GM12878 (cell line): ENCODE results near the gene PLPPR1.

Experiments
- BHLHE40 ChIP-seq, 2 experiments: fragments of 450-650 bp in 1 of 2; IDR thresholded peaks; 2 replicates each; pipeline ENCODE4 v1.6.1; 2011 to 2017; ENCODE audit warnings: low read depth in 2 of 2, borderline replicate concordance in 1 of 2, improper control_type of control experiment in 1 of 2, low read length in 1 of 2, mild to moderate bottlenecking in 1 of 2
- JUND ChIP-seq: IDR thresholded peaks from 2 replicates; pipeline ENCODE4 v1.6.1; 2012; ENCODE audit warnings: low read depth, mild to moderate bottlenecking, low read length, improper control_type of control experiment, moderate library complexity
- NFYA ChIP-seq: IDR thresholded peaks from 2 replicates; pipeline ENCODE4 v1.6.1; 2011; ENCODE audit warnings: low read depth, mild to moderate bottlenecking, low read length, improper control_type of control experiment, borderline replicate concordance
- NR2C1 ChIP-seq: fragments of 450-650 bp; IDR thresholded peaks from 2 replicates; pipeline ENCODE4 v1.6.1; 2017; ENCODE audit warnings: antibody characterized with exemption, mild to moderate bottlenecking, moderate library complexity
- POLR2AphosphoS5 ChIP-seq: IDR thresholded peaks from 2 replicates; pipeline ENCODE4 v1.6.1; 2011; ENCODE audit warnings: mild to moderate bottlenecking, low read length, inconsistent platforms
- SIN3A ChIP-seq: IDR thresholded peaks from 2 replicates; pipeline ENCODE4 v1.6.1; 2012; ENCODE audit warnings: low read depth, low read length, improper control_type of control experiment
- SMAD5 ChIP-seq: IDR thresholded peaks from 2 replicates; pipeline ENCODE4 v1.6.1; 2016; ENCODE audit warnings: antibody characterized with exemption, low read depth
- SP1 ChIP-seq: IDR thresholded peaks from one replicate; pipeline ENCODE4 v1.6.1; 2011; ENCODE audit warnings: low read depth, low read length
- SPI1 ChIP-seq: IDR thresholded peaks from 2 replicates; pipeline ENCODE4 v1.6.1; 2011; ENCODE audit warnings: low read depth, mild to moderate bottlenecking, low read length, moderate library complexity, borderline replicate concordance; ENCODE audit not compliant: insufficient read depth
- SRF ChIP-seq, 2 experiments: IDR thresholded peaks; 2 replicates each; pipeline ENCODE4 v1.6.1; 2011; ENCODE audit warnings: low read depth in 2 of 2, low read length in 2 of 2, mild to moderate bottlenecking in 1 of 2, moderate library complexity in 1 of 2
- TF ChIP-seq, protein P1 (sequence below), 3 experiments: IDR thresholded peaks in 2 of 3; conservative IDR thresholded peaks in 1 of 3; 2 replicates each; pipeline ENCODE4 v1.5.1; 2011; ENCODE audit warnings: low read depth in 3 of 3, low read length in 3 of 3, mild to moderate bottlenecking in 3 of 3, control low read depth in 2 of 3, moderate library complexity in 2 of 3, inconsistent platforms in 1 of 3, mixed read lengths in 1 of 3; ENCODE audit not compliant: control insufficient read depth in 2 of 3, insufficient read depth in 1 of 3; ENCODE audit errors: extremely low read depth in 1 of 3
- TF ChIP-seq, protein P2 (sequence below): fragments of 450-650 bp; IDR thresholded peaks from 2 replicates; pipeline ENCODE4 v1.6.1; 2017; ENCODE audit warnings: mild to moderate bottlenecking
- TF ChIP-seq, protein P3 (sequence below): IDR thresholded peaks from 2 replicates; pipeline ENCODE4 v1.6.1; 2011; ENCODE audit warnings: mild to moderate bottlenecking, low read depth, low read length, moderate library complexity; ENCODE audit not compliant: insufficient replicate concordance
- TF ChIP-seq, protein P4 (sequence below): IDR thresholded peaks from 2 replicates; pipeline ENCODE4 v1.6.1; 2011; ENCODE audit warnings: low read depth, low read length, improper control_type of control experiment, borderline replicate concordance

- TF ChIP-seq, protein P1, sequence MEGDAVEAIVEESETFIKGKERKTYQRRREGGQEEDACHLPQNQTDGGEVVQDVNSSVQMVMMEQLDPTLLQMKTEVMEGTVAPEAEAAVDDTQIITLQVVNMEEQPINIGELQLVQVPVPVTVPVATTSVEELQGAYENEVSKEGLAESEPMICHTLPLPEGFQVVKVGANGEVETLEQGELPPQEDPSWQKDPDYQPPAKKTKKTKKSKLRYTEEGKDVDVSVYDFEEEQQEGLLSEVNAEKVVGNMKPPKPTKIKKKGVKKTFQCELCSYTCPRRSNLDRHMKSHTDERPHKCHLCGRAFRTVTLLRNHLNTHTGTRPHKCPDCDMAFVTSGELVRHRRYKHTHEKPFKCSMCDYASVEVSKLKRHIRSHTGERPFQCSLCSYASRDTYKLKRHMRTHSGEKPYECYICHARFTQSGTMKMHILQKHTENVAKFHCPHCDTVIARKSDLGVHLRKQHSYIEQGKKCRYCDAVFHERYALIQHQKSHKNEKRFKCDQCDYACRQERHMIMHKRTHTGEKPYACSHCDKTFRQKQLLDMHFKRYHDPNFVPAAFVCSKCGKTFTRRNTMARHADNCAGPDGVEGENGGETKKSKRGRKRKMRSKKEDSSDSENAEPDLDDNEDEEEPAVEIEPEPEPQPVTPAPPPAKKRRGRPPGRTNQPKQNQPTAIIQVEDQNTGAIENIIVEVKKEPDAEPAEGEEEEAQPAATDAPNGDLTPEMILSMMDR (IDR thresholded peaks at IDR 0.05 in 2 of 3, conservative IDR thresholded peaks at IDR 0.05 in 1 of 3; ENCODE audit: control insufficient read depth in 2 of 3, extremely low read depth in 1 of 3, insufficient read depth in 1 of 3, low read depth in 3 of 3, low read length in 3 of 3): no peak
- TF ChIP-seq, protein P2, sequence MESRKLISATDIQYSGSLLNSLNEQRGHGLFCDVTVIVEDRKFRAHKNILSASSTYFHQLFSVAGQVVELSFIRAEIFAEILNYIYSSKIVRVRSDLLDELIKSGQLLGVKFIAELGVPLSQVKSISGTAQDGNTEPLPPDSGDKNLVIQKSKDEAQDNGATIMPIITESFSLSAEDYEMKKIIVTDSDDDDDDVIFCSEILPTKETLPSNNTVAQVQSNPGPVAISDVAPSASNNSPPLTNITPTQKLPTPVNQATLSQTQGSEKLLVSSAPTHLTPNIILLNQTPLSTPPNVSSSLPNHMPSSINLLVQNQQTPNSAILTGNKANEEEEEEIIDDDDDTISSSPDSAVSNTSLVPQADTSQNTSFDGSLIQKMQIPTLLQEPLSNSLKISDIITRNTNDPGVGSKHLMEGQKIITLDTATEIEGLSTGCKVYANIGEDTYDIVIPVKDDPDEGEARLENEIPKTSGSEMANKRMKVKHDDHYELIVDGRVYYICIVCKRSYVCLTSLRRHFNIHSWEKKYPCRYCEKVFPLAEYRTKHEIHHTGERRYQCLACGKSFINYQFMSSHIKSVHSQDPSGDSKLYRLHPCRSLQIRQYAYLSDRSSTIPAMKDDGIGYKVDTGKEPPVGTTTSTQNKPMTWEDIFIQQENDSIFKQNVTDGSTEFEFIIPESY: no peak
- no peak for TF ChIP-seq NFYA
- no peak for TF ChIP-seq SP1
- TF ChIP-seq NR2C1: no peak
- TF ChIP-seq, protein P3, sequence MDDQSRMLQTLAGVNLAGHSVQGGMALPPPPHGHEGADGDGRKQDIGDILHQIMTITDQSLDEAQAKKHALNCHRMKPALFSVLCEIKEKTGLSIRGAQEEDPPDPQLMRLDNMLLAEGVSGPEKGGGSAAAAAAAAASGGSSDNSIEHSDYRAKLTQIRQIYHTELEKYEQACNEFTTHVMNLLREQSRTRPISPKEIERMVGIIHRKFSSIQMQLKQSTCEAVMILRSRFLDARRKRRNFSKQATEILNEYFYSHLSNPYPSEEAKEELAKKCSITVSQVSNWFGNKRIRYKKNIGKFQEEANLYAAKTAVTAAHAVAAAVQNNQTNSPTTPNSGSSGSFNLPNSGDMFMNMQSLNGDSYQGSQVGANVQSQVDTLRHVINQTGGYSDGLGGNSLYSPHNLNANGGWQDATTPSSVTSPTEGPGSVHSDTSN: no peak
- TF ChIP-seq POLR2AphosphoS5: no peak
- no peak for TF ChIP-seq SPI1
- no peak for TF ChIP-seq SMAD5
- TF ChIP-seq JUND: no peak
- TF ChIP-seq, protein P4, sequence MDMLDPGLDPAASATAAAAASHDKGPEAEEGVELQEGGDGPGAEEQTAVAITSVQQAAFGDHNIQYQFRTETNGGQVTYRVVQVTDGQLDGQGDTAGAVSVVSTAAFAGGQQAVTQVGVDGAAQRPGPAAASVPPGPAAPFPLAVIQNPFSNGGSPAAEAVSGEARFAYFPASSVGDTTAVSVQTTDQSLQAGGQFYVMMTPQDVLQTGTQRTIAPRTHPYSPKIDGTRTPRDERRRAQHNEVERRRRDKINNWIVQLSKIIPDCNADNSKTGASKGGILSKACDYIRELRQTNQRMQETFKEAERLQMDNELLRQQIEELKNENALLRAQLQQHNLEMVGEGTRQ: no peak
- TF ChIP-seq SRF (IDR thresholded peaks at IDR 0.05; ENCODE audit: low read depth in 2 of 2, low read length in 2 of 2): no peak
- TF ChIP-seq SIN3A: no peak
- TF ChIP-seq BHLHE40 (IDR thresholded peaks at IDR 0.05; ENCODE audit: borderline replicate concordance in 1 of 2, low read depth in 2 of 2, low read length in 1 of 2): no peak
Measured at GRCh38 chr9:101030086-101030391, 1.5 kb downstream of the PLPPR1 start.
